ENCODE measurements around the gene C15orf61.

C15orf61 gene

GRCh38 chr15:67509918-67510317 lies 11.0 kb upstream of the C15orf61 start:
- Histone ChIP-seq H3K9me3 (ENCODE audit: control insufficient read depth, insufficient read depth, low read depth, low read length) (no peaks in the 10 kb centered on the region), H3K4me3 (ENCODE audit: low read depth, low read length) (no peak overlapping the region), H3K27ac (ENCODE audit: extremely low read depth, low read depth, low read length) (no peak overlapping the region), H3K4me1 (ENCODE audit: control insufficient read depth, insufficient read depth, low read length) (peaks cover 10% of the 10 kb centered on the region), H3K36me3 (ENCODE audit: control insufficient read depth in 2 of 2, insufficient read depth in 1 of 2, low read length in 2 of 2) (peaks cover 3 to 6% of the 10 kb centered on the region in 2 experiments; a peak in 2 of 3 replicates)
- ChIA-PET CTCF (interaction anchor here (0.5 kb wide), 1 partner anchor 54 kb away, joined by 4 read pairs; no protein-coding TSS in a partner anchor), POLR2A (interaction anchor here (0.6 kb wide), 1 partner anchor 11 kb away, joined by 3 read pairs; the partner anchor contains the start of gene C15orf61)
- TF ChIP-seq ZNF311 (tag by site-specific recombination; IDR thresholded peaks at IDR 0.05; ENCODE audit: borderline replicate concordance), result no peak
- TF ChIP-seq ZNF473 (tag by site-specific recombination; IDR thresholded peaks at IDR 0.05), result no peak

DNA sequence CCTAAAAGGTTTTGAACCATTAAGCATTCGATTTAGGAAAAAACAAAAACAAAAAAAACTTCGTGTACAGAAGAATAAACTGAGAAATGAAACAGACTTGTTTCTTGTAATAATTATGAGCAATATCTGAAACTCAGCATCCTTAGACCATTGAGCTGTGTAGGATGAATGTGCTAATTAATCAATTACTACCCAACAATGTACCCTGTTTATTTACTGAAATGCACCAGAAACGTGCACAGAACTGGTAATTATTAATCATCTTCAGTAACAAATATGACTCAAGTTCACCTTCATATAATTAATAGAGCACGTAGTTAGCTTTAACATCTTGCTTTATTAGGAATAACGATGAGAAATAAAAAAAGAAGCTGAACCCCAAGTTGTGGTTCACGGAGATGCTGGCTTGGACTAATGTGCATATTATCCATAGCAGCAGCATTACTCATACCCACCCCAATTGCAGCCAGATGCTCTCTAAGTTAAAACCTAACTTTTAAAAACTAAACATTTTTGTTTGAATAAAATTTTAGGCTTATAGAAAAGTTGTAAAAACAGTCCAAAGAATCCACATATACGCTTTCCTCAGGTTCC lies 10.2 kb upstream of the C15orf61 start:
- H3K4me3 ChIP-seq (ENCODE audit: low read depth, low read length), result no peak overlapping the region
- TF ChIP-seq ZSCAN16 (tag by site-specific recombination; IDR thresholded peaks at IDR 0.05) (no peak), TSHZ1 (tag by site-specific recombination; IDR thresholded peaks at IDR 0.05; ENCODE audit: borderline replicate concordance) (no peak), ZNF677 (tag by site-specific recombination; IDR thresholded peaks at IDR 0.05) (no peak), ZNF747 (tag by site-specific recombination; IDR thresholded peaks at IDR 0.05) (no peak)
- TF ChIP-seq, protein P1, sequence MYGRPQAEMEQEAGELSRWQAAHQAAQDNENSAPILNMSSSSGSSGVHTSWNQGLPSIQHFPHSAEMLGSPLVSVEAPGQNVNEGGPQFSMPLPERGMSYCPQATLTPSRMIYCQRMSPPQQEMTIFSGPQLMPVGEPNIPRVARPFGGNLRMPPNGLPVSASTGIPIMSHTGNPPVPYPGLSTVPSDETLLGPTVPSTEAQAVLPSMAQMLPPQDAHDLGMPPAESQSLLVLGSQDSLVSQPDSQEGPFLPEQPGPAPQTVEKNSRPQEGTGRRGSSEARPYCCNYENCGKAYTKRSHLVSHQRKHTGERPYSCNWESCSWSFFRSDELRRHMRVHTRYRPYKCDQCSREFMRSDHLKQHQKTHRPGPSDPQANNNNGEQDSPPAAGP (tag by site-specific recombination; IDR thresholded peaks at IDR 0.05), result no peak
- CTCF ChIA-PET, result interaction anchor here (0.5 to 1.1 kb wide), 3 partner anchors 10 to 55 kb away, joined by 3 to 4 read pairs (median 3); no protein-coding TSS in a partner anchor
- peaks cover 5 to 6% of the 10 kb centered on the region in 2 experiments; a peak in 2 of 3 replicates for H3K36me3 ChIP-seq (ENCODE audit: control insufficient read depth in 2 of 2, insufficient read depth in 1 of 2, low read length in 2 of 2)
- peaks cover 10% of the 10 kb centered on the region for H3K4me1 ChIP-seq (ENCODE audit: control insufficient read depth, insufficient read depth, low read length)
- POLR2A ChIA-PET, result interaction anchor here (0.6 kb wide), 1 partner anchor 10 kb away, joined by 3 read pairs; the partner anchor contains the start of gene C15orf61
- no peak overlapping the region for H3K27ac ChIP-seq (ENCODE audit: extremely low read depth, low read depth, low read length)
- no peaks in the 10 kb centered on the region for H3K9me3 ChIP-seq (ENCODE audit: control insufficient read depth, insufficient read depth, low read depth, low read length)

- H3K27ac ChIP-seq (ENCODE audit: extremely low read depth, low read depth, low read length), result no peak overlapping the region
- H3K4me1 ChIP-seq (ENCODE audit: control insufficient read depth, insufficient read depth, low read length), result peaks cover 10% of the 10 kb centered on the region
- CTCF ChIA-PET, result interaction anchor here (0.8 to 1.1 kb wide), 3 partner anchors 11 to 1520 kb away, joined by 3 to 4 read pairs (median 3); no protein-coding TSS in a partner anchor
- peaks cover 5 to 6% of the 10 kb centered on the region in 2 experiments; a peak in 2 of 3 replicates for H3K36me3 ChIP-seq (ENCODE audit: control insufficient read depth in 2 of 2, insufficient read depth in 1 of 2, low read length in 2 of 2)
- H3K4me3 ChIP-seq (ENCODE audit: low read depth, low read length), result no peak overlapping the region
- POLR2A ChIA-PET, result no interaction called here
- no peaks in the 10 kb centered on the region for H3K9me3 ChIP-seq (ENCODE audit: control insufficient read depth, insufficient read depth, low read depth, low read length)
- TF ChIP-seq, protein P2, sequence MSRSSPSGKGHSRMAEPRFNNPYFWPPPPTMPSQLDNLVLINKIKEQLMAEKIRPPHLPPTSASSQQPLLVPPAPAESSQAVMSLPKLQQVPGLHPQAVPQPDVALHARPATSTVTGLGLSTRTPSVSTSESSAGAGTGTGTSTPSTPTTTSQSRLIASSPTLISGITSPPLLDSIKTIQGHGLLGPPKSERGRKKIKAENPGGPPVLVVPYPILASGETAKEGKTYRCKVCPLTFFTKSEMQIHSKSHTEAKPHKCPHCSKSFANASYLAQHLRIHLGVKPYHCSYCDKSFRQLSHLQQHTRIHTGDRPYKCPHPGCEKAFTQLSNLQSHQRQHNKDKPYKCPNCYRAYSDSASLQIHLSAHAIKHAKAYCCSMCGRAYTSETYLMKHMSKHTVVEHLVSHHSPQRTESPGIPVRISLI (tag by site-specific recombination; IDR thresholded peaks at IDR 0.05), result peak; percentile 88
- no peak for TF ChIP-seq ZNF169 (tag by site-specific recombination; IDR thresholded peaks at IDR 0.05)
- TF ChIP-seq ZNF654 (tag by site-specific recombination; IDR thresholded peaks at IDR 0.05; ENCODE audit: low read depth), result no peak
- no peak for TF ChIP-seq ZNF112 (tag by site-specific recombination; IDR thresholded peaks at IDR 0.05)
- TF ChIP-seq, protein P3, sequence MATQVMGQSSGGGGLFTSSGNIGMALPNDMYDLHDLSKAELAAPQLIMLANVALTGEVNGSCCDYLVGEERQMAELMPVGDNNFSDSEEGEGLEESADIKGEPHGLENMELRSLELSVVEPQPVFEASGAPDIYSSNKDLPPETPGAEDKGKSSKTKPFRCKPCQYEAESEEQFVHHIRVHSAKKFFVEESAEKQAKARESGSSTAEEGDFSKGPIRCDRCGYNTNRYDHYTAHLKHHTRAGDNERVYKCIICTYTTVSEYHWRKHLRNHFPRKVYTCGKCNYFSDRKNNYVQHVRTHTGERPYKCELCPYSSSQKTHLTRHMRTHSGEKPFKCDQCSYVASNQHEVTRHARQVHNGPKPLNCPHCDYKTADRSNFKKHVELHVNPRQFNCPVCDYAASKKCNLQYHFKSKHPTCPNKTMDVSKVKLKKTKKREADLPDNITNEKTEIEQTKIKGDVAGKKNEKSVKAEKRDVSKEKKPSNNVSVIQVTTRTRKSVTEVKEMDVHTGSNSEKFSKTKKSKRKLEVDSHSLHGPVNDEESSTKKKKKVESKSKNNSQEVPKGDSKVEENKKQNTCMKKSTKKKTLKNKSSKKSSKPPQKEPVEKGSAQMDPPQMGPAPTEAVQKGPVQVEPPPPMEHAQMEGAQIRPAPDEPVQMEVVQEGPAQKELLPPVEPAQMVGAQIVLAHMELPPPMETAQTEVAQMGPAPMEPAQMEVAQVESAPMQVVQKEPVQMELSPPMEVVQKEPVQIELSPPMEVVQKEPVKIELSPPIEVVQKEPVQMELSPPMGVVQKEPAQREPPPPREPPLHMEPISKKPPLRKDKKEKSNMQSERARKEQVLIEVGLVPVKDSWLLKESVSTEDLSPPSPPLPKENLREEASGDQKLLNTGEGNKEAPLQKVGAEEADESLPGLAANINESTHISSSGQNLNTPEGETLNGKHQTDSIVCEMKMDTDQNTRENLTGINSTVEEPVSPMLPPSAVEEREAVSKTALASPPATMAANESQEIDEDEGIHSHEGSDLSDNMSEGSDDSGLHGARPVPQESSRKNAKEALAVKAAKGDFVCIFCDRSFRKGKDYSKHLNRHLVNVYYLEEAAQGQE (tag by site-specific recombination; IDR thresholded peaks at IDR 0.05), result no peak
- TF ChIP-seq ZNF768 (tag by site-specific recombination; IDR thresholded peaks at IDR 0.05), result 0 out of 2 replicates have a peak, but pooled peaks have one; percentile 3
- no peak for TF ChIP-seq ZNF843 (tag by site-specific recombination; IDR thresholded peaks at IDR 0.05)
- no peak for TF ChIP-seq TSHZ1 (tag by site-specific recombination; IDR thresholded peaks at IDR 0.05; ENCODE audit: borderline replicate concordance)
Observed at GRCh38 chr15:67511606-67512005, 9.3 kb upstream of the C15orf61 start.
